ENCODE data around the gene LAGE3.

DNA sequence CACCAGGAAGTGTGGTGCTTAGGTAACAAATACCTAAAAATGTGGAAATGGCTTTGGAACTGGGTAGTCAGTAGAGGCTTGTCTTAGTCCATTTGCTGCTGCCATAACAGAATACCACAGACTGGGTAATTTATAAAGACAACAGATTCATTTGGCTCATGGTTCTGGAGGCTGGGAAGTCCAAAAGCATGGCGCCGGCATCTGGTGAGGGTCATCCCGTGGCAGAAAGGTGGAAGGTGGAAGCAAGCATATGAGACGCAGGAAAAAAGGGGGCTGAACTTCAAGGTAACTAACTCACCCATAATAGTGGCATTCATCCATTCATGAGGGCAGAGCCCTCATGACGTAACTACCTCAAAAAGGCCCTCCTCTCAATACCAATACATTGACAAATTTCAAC lies 30.4 kb upstream of the LAGE3 start:
- TF ChIP-seq, protein P1, sequence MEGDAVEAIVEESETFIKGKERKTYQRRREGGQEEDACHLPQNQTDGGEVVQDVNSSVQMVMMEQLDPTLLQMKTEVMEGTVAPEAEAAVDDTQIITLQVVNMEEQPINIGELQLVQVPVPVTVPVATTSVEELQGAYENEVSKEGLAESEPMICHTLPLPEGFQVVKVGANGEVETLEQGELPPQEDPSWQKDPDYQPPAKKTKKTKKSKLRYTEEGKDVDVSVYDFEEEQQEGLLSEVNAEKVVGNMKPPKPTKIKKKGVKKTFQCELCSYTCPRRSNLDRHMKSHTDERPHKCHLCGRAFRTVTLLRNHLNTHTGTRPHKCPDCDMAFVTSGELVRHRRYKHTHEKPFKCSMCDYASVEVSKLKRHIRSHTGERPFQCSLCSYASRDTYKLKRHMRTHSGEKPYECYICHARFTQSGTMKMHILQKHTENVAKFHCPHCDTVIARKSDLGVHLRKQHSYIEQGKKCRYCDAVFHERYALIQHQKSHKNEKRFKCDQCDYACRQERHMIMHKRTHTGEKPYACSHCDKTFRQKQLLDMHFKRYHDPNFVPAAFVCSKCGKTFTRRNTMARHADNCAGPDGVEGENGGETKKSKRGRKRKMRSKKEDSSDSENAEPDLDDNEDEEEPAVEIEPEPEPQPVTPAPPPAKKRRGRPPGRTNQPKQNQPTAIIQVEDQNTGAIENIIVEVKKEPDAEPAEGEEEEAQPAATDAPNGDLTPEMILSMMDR (IDR thresholded peaks at IDR 0.05; ENCODE audit: low read length), result no peak
- TF ChIP-seq EZH2 (IDR thresholded peaks at IDR 0.05; ENCODE audit: borderline replicate concordance, low read length), result no peak
